GM12865 (cell line): Measurements from ENCODE around the gene THBS2.

Experiments used
- DNase-seq: peaks from one replicate; pipeline ENCODE4 v3.0.0; 2010; ENCODE audit warnings: low read depth
- H3K4me3 ChIP-seq: 2 replicates; pipeline ENCODE4 v1.5.1; 2011; ENCODE audit warnings: mild to moderate bottlenecking, low read depth, low read length, control low read depth
- CTCF ChIP-seq: IDR thresholded peaks from 2 replicates; pipeline ENCODE4 v1.5.1; 2011; ENCODE audit warnings: low read length, control low read depth, low read depth, inconsistent platforms; ENCODE audit not compliant: insufficient read depth; ENCODE audit errors: missing control alignments

The THBS2 gene

DNA sequence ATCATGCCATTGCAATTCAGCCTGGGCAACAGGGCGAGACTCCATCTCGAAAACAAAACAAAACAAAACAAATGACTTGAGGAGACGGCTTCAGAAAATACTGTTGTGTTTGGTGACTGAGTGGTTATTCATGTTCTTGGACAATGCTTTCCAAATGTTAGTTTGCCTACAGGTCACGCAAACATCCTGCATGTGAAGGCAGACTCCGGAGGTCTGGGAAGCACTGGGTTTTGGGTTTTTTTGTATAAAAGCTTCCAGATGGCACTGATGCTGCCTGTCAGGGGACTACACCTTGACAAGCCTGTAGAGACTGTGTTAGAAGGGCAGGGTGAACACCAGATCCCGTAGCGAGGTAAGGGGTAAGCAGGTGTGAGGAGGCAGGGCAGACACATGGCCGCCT, 81.7 kb downstream of the THBS2 start:
- H3K4me3 ChIP-seq: no peak overlapping the region
- DNase-seq: no peak
- TF ChIP-seq CTCF: no peak

- no peak overlapping the region for H3K4me3 ChIP-seq
- TF ChIP-seq CTCF: no peak
- DNase-seq: no peak
Observed at GRCh38 chr6:169171016-169171415, 82.6 kb downstream of the THBS2 start.

GRCh38 chr6:169170583-169170955, 83.1 kb downstream of the THBS2 start:
- no peak for DNase-seq
- H3K4me3 ChIP-seq: no peak overlapping the region
- no peak for TF ChIP-seq CTCF

- TF ChIP-seq CTCF: no peak
- no peak overlapping the region for H3K4me3 ChIP-seq
- no peak for DNase-seq
Observed at GRCh38 chr6:169169941-169170582, 83.6 kb downstream of the THBS2 start.

- DNase-seq: no peak
- no peak for TF ChIP-seq CTCF
- no peak overlapping the region for H3K4me3 ChIP-seq
Observed at GRCh38 chr6:169169375-169169774, 84.3 kb downstream of the THBS2 start.

DNA sequence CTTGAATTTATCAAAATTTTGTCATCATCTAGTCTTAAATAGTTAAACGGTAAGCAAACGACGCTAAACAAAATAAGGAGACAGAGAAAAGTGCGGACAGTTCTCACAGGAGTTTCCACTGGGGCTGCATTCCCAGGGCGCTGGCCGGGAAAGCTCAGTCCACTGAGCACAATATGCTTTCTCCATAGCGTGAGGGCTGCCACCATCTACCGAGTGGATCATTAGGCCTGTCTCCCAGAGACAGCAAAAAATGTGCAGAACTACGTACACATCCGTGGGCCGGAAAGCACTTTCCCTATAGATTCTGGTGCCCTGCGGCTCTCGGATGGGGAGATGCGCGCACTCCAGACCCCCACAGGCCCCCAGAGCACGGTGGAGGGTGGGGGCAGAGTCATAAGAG, 84.9 kb downstream of the THBS2 start:
- H3K4me3 ChIP-seq: no peak overlapping the region
- no peak for TF ChIP-seq CTCF
- no peak for DNase-seq

DNA sequence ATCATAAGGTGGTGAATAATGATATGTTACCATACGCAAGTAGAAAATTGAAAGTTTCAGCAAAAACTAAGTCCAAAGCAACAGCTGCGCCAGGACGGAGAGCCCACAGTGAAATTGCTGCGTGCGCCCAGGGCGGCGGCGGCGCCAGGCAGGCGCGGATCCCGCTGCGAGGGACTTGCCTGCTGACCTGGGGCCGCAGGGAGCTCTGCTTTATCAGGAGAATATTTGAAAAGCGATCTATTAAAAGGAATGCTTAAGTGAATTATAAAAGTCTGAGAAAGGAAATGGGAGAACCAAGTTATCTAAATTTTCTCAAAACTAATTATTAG, 85.4 kb downstream of the THBS2 start:
- no peak for TF ChIP-seq CTCF
- no peak for DNase-seq
- H3K4me3 ChIP-seq: no peak overlapping the region
